HCT116 (cell line): ENCODE results near the gene KIF13A. TPM values are rescaled to one million over a fixed set of nuclear protein-coding genes. Genes with fewer than 3 reads are reported as not detected.

Source experiments
- ATAC-seq: fragments of 200-7000 bp; cut with Tn5 transposase; 2 replicates; pipeline ENCODE4 v1.9.1; 2020; ENCODE audit warnings: mild to moderate bottlenecking, moderate library complexity
- BruUV-seq: library from RNA; stranded (reverse); fragments of 400-500 nt; replicated peaks from 2 replicates; lab custom pipeline; 2021; lab: Mats Ljungman, UMichigan
- CTCF ChIA-PET: fragments of 300-600 bp; sonication (Branson Sonifier 250); formaldehyde crosslinking; loops from one replicate; lab custom pipeline; 2021; ENCODE audit warnings: antibody characterized with exemption; lab: Charles Lee
- POLR2A ChIA-PET: fragments of 300-600, 350-600 bp; sonication (Branson Sonifier 250); formaldehyde crosslinking; loops from one replicate; lab custom pipeline; 2021; ENCODE audit warnings: antibody characterized with exemption; lab: Charles Lee
- RAD21 ChIA-PET, 2 experiments: fragments of 300-600 bp; sonication (Branson Sonifier 250); formaldehyde crosslinking; loops; one replicate each; lab custom pipeline; 2023; ENCODE audit warnings: low total read pairs in 2 of 2; ENCODE audit not compliant: uncharacterized antibody in 2 of 2, unreplicated experiment in 2 of 2, low non-redundant PET in 1 of 2; lab: Charles Lee
- DNase-seq: peaks from one replicate; pipeline ENCODE4 v3.0.0-alpha.2; 2010; ENCODE audit warnings: low read depth, low spot score
- H2AFZ ChIP-seq: fragments of 200-600 bp; shearing (Covaris generic), sonication (generic); 2 replicates; pipeline ENCODE4 v1.6.1; 2017; ENCODE audit warnings: low read depth, mixed run types, mixed read lengths, antibody characterized with exemption, low read length; ENCODE audit not compliant: poor library complexity, severe bottlenecking
- H3K27ac ChIP-seq: 2 replicates; pipeline ENCODE4 v1.5.1; 2012; ENCODE audit warnings: low read depth, low read length
- H3K27me3 ChIP-seq: fragments of 200-600 bp; sonication (generic); 2 replicates; pipeline ENCODE4 v1.6.1; 2016; ENCODE audit warnings: mixed run types, low read length, mixed read lengths; ENCODE audit not compliant: insufficient read depth
- H3K36me3 ChIP-seq, 2 experiments: fragments of 200-500 bp in 1 of 2; fragments of 200-600 bp in 1 of 2; sonication (Bioruptor generic) in 1 of 2; sonication (generic) in 1 of 2; 2 replicates each; pipeline versions ENCODE4 v1.5.1 to v1.6.1; 2014 to 2016; ENCODE audit warnings: low read length in 2 of 2, inconsistent platforms in 1 of 2, mixed read lengths in 1 of 2, mixed run types in 1 of 2; ENCODE audit not compliant: insufficient read depth in 2 of 2, control insufficient read depth in 1 of 2
- H3K4me1 ChIP-seq, 2 experiments: fragments of 200-600 bp in 1 of 2; sonication (generic) in 1 of 2; 2 replicates each; pipeline versions ENCODE4 v1.5.1 to v1.6.1; 2012 to 2017; ENCODE audit warnings: low read length in 2 of 2, inconsistent platforms in 1 of 2, mild to moderate bottlenecking in 1 of 2, mixed read lengths in 1 of 2, mixed run types in 1 of 2, moderate library complexity in 1 of 2; ENCODE audit not compliant: insufficient read depth in 2 of 2, control insufficient read depth in 1 of 2
- H3K4me2 ChIP-seq: fragments of 200-600 bp; sonication (generic); 2 replicates; pipeline ENCODE4 v1.6.1; 2017; ENCODE audit warnings: mixed run types, low read length, mixed read lengths
- H3K4me3 ChIP-seq, 2 experiments: fragments of 200-600 bp in 1 of 2; sonication (generic) in 1 of 2; replicated peaks in 1 of 2; 2 replicates each; pipeline ENCODE4 v1.5.1; 2011 to 2016; ENCODE audit warnings: low read length in 2 of 2, control low read depth in 1 of 2, low read depth in 1 of 2, mild to moderate bottlenecking in 1 of 2, mixed read lengths in 1 of 2, mixed run types in 1 of 2
- H3K79me2 ChIP-seq: fragments of 200-600 bp; sonication (generic); 2 replicates; pipeline ENCODE4 v1.6.1; 2017; ENCODE audit warnings: mild to moderate bottlenecking, mixed run types, low read length, moderate library complexity, mixed read lengths; ENCODE audit not compliant: insufficient read depth
- H3K9ac ChIP-seq: fragments of 200-600 bp; sonication (generic); 2 replicates; pipeline ENCODE4 v1.6.1; 2016; ENCODE audit warnings: low read length, mixed read lengths
- H3K9me2 ChIP-seq: fragments of 200-600 bp; sonication (generic), shearing (Covaris generic); 2 replicates; pipeline ENCODE4 v1.6.1; 2017; ENCODE audit warnings: mixed run types, mild to moderate bottlenecking, moderate library complexity; ENCODE audit not compliant: insufficient read depth
- H3K9me3 ChIP-seq, 2 experiments: fragments of 200-500 bp in 1 of 2; fragments of 200-600 bp in 1 of 2; sonication (Bioruptor generic) in 1 of 2; sonication (generic) in 1 of 2; 2 replicates each; pipeline ENCODE4 v1.6.1; 2014 to 2017; ENCODE audit warnings: low read length in 2 of 2, mixed read lengths in 2 of 2, inconsistent platforms in 1 of 2, low read depth in 1 of 2, mild to moderate bottlenecking in 1 of 2, mixed run types in 1 of 2, moderate library complexity in 1 of 2; ENCODE audit not compliant: control insufficient read depth in 1 of 2, insufficient read depth in 1 of 2
- H4K20me1 ChIP-seq: fragments of 200-600 bp; sonication (generic), shearing (Covaris generic); 2 replicates; pipeline ENCODE4 v1.6.1; 2017; ENCODE audit warnings: mixed run types, mild to moderate bottlenecking, moderate library complexity; ENCODE audit not compliant: insufficient read depth
- ATF3 ChIP-seq: IDR thresholded peaks from 2 replicates; pipeline ENCODE4 v1.6.1; 2012
- CBX3 ChIP-seq: IDR thresholded peaks from 2 replicates; pipeline ENCODE4 v1.6.1; 2012; ENCODE audit warnings: low read depth
- CEBPB ChIP-seq: IDR thresholded peaks from 2 replicates; pipeline ENCODE4 v1.6.1; 2012; ENCODE audit warnings: low read depth
- CTCF ChIP-seq, 3 experiments: fragments of 200-600 bp in 1 of 3; sonication (generic) in 1 of 3; IDR thresholded peaks in 2 of 3; conservative IDR thresholded peaks in 1 of 3; 2 replicates each; pipeline ENCODE4 v1.5.1; 2012 to 2017; ENCODE audit warnings: low read depth in 2 of 3, low read length in 2 of 3, antibody characterized with exemption in 1 of 3, borderline replicate concordance in 1 of 3, control low read depth in 1 of 3, mild to moderate bottlenecking in 1 of 3, mixed read lengths in 1 of 3, mixed run types in 1 of 3, moderate library complexity in 1 of 3; ENCODE audit not compliant: insufficient read depth in 1 of 3
- EGR1 ChIP-seq: IDR thresholded peaks from 2 replicates; pipeline ENCODE4 v1.6.1; 2012; ENCODE audit warnings: low read depth
- ELF1 ChIP-seq: IDR thresholded peaks from 2 replicates; pipeline ENCODE4 v1.6.1; 2012; ENCODE audit warnings: low read depth, borderline replicate concordance
- EZH2 ChIP-seq: fragments of 200-600 bp; sonication (generic); IDR thresholded peaks from 2 replicates; pipeline ENCODE4 v1.6.1; 2017; ENCODE audit warnings: antibody characterized with exemption, mixed run types
- EZH2phosphoT487 ChIP-seq: fragments of 200-600 bp; IDR thresholded peaks from 2 replicates; pipeline ENCODE4 v1.6.1; 2018; ENCODE audit warnings: antibody characterized with exemption, borderline replicate concordance
- FOSL1 ChIP-seq: IDR thresholded peaks from 2 replicates; pipeline ENCODE4 v1.6.1; 2012; ENCODE audit warnings: low read depth
- POLR2AphosphoS5 ChIP-seq: IDR thresholded peaks from 2 replicates; pipeline ENCODE4 v1.6.1; 2011; ENCODE audit warnings: mild to moderate bottlenecking, low read depth, low read length, moderate library complexity
- RAD21 ChIP-seq: IDR thresholded peaks from 2 replicates; pipeline ENCODE4 v1.6.1; 2012; ENCODE audit warnings: low read depth, mild to moderate bottlenecking
- SIN3A ChIP-seq: IDR thresholded peaks from 2 replicates; pipeline ENCODE4 v1.6.1; 2012; ENCODE audit warnings: low read depth
- SRF ChIP-seq: IDR thresholded peaks from 2 replicates; pipeline ENCODE4 v1.6.1; 2012; ENCODE audit warnings: low read depth
- TCF7L2 ChIP-seq: IDR thresholded peaks from 2 replicates; pipeline ENCODE4 v1.7.0; 2011; ENCODE audit warnings: borderline replicate concordance, inconsistent platforms; ENCODE audit not compliant: insufficient read depth, insufficient read length; ENCODE audit errors: extremely low read depth
- YY1 ChIP-seq: IDR thresholded peaks from 2 replicates; pipeline ENCODE4 v1.6.1; 2011; ENCODE audit warnings: low read length, low read depth, moderate library complexity, mild to moderate bottlenecking; ENCODE audit not compliant: insufficient replicate concordance; ENCODE audit errors: extremely low read depth
- ZFX ChIP-seq: fragments of 450-650 bp; IDR thresholded peaks from 2 replicates; pipeline ENCODE4 v1.6.1; 2017
- ZNF274 ChIP-seq: fragments of 200-500 bp; sonication (Bioruptor generic); IDR thresholded peaks from 2 replicates; pipeline ENCODE4 v1.6.1; 2014; ENCODE audit warnings: mild to moderate bottlenecking, low read depth, low read length, inconsistent platforms
- intact Hi-C: fragments of 100-400 bp; cut with micrococcal nuclease; formaldehyde crosslinking; loops from 2 replicates; pipeline ENCODE4 v1.10.0; 2022
- total RNA-seq: library from RNA; stranded (reverse); gene quantifications from one replicate; pipeline ENCODE4 v1.2.1, GENCODE V29; 2021; ENCODE audit not compliant: unreplicated experiment

Gene KIF13A
- total RNA-seq, 1 experiment from 2014 or later = 23.1 TPM

DNA sequence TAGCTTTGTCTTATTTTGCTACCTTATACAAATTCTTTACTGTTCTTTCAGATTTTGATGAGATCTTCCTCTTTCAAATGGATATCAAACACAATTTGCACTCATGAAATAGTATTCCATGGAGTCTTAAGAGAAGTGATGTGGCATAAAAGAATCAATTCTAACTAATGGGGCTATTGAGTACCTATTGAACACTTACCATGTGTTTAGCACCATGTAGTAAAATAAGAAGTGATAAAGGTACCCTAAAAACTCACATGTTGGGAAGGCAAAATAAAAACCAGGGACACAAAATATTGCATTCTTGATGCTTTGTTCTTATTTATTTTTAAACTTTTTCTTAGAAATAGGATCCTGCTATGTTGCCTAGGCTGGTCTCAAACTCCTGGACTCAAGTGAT, 56.2 kb downstream of the KIF13A start:
- intact Hi-C loops = no loop called here
- ATAC-seq = no peak

GRCh38 chr6:17930321-17930993, 57.0 kb downstream of the KIF13A start:
- ATAC-seq = no peak
- Histone ChIP-seq H3K4me2 (no peak overlapping the region), H3K9me2 (no peaks in the 10 kb centered on the region), H3K9me3 (no peaks in the 10 kb centered on the region), H3K9ac (no peak overlapping the region), H3K36me3 (no peaks in the 10 kb centered on the region), H2AFZ (no peak overlapping the region), H3K4me1 (no peaks in the 10 kb centered on the region), H3K4me3 (no peak overlapping the region), H3K27me3 (no peaks in the 10 kb centered on the region), H4K20me1 (no peaks in the 10 kb centered on the region), H3K27ac (no peak overlapping the region), H3K79me2 (no peaks in the 10 kb centered on the region; the same call in 1 of the 2 replicates)
- intact Hi-C loops = no loop called here
- ChIA-PET CTCF (no interaction called here), RAD21 (no interaction called here), POLR2A (no interaction called here)
- BruUV-seq = no TSS peak
- no peak for DNase-seq
- TF ChIP-seq ZFX (no peak), EZH2phosphoT487 (no peak), SIN3A (no peak), TCF7L2 (no peak), CBX3 (no peak), EGR1 (no peak), SRF (no peak), ATF3 (no peak), RAD21 (no peak), EZH2 (no peak), ZNF274 (no peak), CTCF (IDR thresholded peaks at IDR 0.05 in 2 of 3, conservative IDR thresholded peaks at IDR 0.05 in 1 of 3; ENCODE audit: borderline replicate concordance in 1 of 3, insufficient read depth in 1 of 3, low read depth in 2 of 3, low read length in 2 of 3) (no peak), POLR2AphosphoS5 (no peak), YY1 (no peak), CEBPB (no peak), FOSL1 (no peak), ELF1 (no peak)

More for the DNA sequence above, 56.2 kb downstream of the KIF13A start:
- Histone ChIP-seq H3K9me3 (no peaks in the 10 kb centered on the region), H3K9me2 (no peaks in the 10 kb centered on the region), H3K79me2 (no peaks in the 10 kb centered on the region; the same call in 1 of the 2 replicates), H3K27ac (no peak overlapping the region), H3K4me2 (no peak overlapping the region), H3K4me3 (no peak overlapping the region), H4K20me1 (no peaks in the 10 kb centered on the region), H3K36me3 (no peaks in the 10 kb centered on the region), H3K4me1 (no peaks in the 10 kb centered on the region), H2AFZ (no peak overlapping the region), H3K27me3 (no peaks in the 10 kb centered on the region), H3K9ac (no peak overlapping the region)
- no TSS peak for BruUV-seq
- ChIA-PET RAD21 (no interaction called here), POLR2A (no interaction called here), CTCF (no interaction called here)
- TF ChIP-seq CBX3 = no peak
- no peak for DNase-seq
